ENCODE results near the gene FAM170B.

FAM170B gene

DNA sequence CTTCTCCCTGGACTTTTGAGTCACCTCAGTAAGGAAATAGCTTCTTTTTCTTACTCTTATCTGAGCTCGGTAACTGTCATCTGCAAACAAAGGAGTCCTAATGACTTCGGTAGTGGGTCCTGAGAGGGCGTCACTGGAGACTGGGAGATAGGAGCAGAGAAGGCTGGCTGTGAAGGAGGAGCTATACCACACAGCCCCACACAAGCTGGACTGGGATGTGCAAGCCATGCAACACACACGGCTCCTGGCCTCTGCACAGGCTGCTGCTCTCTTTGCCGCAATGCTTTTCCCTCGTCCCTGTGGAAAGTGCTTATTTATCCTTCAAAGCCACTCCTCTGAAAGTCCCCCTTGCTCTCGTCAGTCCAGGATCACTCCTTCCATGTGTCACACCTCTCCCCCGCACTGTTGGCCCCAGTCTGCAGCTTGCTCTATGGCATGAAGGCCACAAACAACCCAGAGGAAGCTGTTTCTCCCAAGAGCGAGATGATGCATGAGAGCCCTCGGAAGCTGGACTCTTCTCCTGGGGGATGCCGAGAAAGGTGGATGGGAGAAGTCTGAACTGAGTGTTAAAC lies 39.5 kb upstream of the FAM170B start:
- Histone ChIP-seq H3K14ac (ENCODE audit: low read length) (no peak overlapping the region), H2BK12ac (ENCODE audit: low read length) (no peak overlapping the region), H3K27ac (ENCODE audit: low read depth, low read length) (no peak overlapping the region), H3K4me1 (ENCODE audit: control insufficient read depth in 1 of 2, insufficient read depth in 2 of 2, low read length in 2 of 2) (peaks cover 3 to 6% of the 10 kb centered on the region in 2 experiments), H3K36me3 (ENCODE audit: control insufficient read depth in 1 of 2, insufficient read depth in 2 of 2, low read length in 2 of 2) (no peaks in the 10 kb centered on the region), H3K4ac (ENCODE audit: low read depth, low read length) (no peak overlapping the region), H3K23ac (ENCODE audit: low read length) (no peak overlapping the region), H3K79me2 (ENCODE audit: control insufficient read depth, insufficient read depth, low read length, poor library complexity) (no peaks in the 10 kb centered on the region), H3K4me3 (ENCODE audit: low read depth, low read length) (no peak overlapping the region), H3K4me2 (ENCODE audit: low read length) (no peak overlapping the region), H2BK120ac (ENCODE audit: insufficient read depth, low read length, poor library complexity) (no peak overlapping the region), H2BK5ac (ENCODE audit: low read depth, low read length, poor library complexity) (no peak overlapping the region), H3K27me3 (ENCODE audit: insufficient read depth, low read length) (no peaks in the 10 kb centered on the region), H2AK5ac (ENCODE audit: low read length) (no peak overlapping the region), H3K18ac (ENCODE audit: low read length) (no peak overlapping the region), H4K12ac (ENCODE audit: low read depth, low read length) (no peak overlapping the region), H2AFZ (ENCODE audit: insufficient read depth, low read length, poor library complexity) (no peak overlapping the region), H3K9me3 (ENCODE audit: insufficient read depth, low read depth, low read length) (peaks cover 1% of the 10 kb centered on the region), H3K9ac (ENCODE audit: low read length) (no peak overlapping the region), H3K79me1 (ENCODE audit: low read length) (no peaks in the 10 kb centered on the region), H4K91ac (ENCODE audit: low read depth, low read length) (no peak overlapping the region), H4K8ac (ENCODE audit: low read depth, low read length) (no peak overlapping the region)
- WGBS (ENCODE audit: extremely low coverage, insufficient coverage, insufficient read length), result no CpG with 5 or more reads among the region's 11 CpGs
- DNase-seq, result no peak

DNA sequence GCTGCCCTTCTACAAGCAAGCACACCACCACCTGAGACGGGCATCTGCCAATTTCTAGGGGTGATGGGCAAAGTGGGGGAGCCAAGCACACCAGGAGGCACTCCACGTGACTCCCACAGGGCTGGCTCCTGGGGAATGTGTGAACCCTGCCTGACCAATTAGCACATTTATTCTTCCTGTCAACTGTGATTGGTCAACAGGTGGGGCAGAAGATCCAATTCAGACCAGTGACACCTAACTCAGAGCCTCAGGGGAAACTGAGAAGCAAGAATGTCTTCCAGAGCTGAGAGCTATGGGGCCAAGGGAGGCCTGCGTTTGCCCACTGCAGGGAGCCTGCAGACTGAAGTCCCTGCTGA lies 38.9 kb upstream of the FAM170B start:
- no peak overlapping the region for H3K27ac ChIP-seq (ENCODE audit: low read depth, low read length)
- H3K79me1 ChIP-seq (ENCODE audit: low read length), result no peaks in the 10 kb centered on the region
- peaks cover 1% of the 10 kb centered on the region for H3K9me3 ChIP-seq (ENCODE audit: insufficient read depth, low read depth, low read length)
- H4K8ac ChIP-seq (ENCODE audit: low read depth, low read length), result no peak overlapping the region
- no peak overlapping the region for H2AK5ac ChIP-seq (ENCODE audit: low read length)
- no peak overlapping the region for H3K23ac ChIP-seq (ENCODE audit: low read length)
- DNase-seq, result no peak
- no peak overlapping the region for H2BK120ac ChIP-seq (ENCODE audit: insufficient read depth, low read length, poor library complexity)
- H3K9ac ChIP-seq (ENCODE audit: low read length), result no peak overlapping the region
- no peak overlapping the region for H3K18ac ChIP-seq (ENCODE audit: low read length)
- H3K4ac ChIP-seq (ENCODE audit: low read depth, low read length), result no peak overlapping the region
- H3K27me3 ChIP-seq (ENCODE audit: insufficient read depth, low read length), result no peaks in the 10 kb centered on the region
- no peak overlapping the region for H3K14ac ChIP-seq (ENCODE audit: low read length)
- H3K79me2 ChIP-seq (ENCODE audit: control insufficient read depth, insufficient read depth, low read length, poor library complexity), result no peaks in the 10 kb centered on the region
- H3K4me1 ChIP-seq (ENCODE audit: control insufficient read depth in 1 of 2, insufficient read depth in 2 of 2, low read length in 2 of 2), result peaks cover 3 to 5% of the 10 kb centered on the region in 2 experiments
- no peak overlapping the region for H2AFZ ChIP-seq (ENCODE audit: insufficient read depth, low read length, poor library complexity)
- no peak overlapping the region for H4K12ac ChIP-seq (ENCODE audit: low read depth, low read length)
- no peak overlapping the region for H2BK12ac ChIP-seq (ENCODE audit: low read length)
- no peaks in the 10 kb centered on the region for H3K36me3 ChIP-seq (ENCODE audit: control insufficient read depth in 1 of 2, insufficient read depth in 2 of 2, low read length in 2 of 2)
- no peak overlapping the region for H2BK5ac ChIP-seq (ENCODE audit: low read depth, low read length, poor library complexity)
- no peak overlapping the region for H3K4me3 ChIP-seq (ENCODE audit: low read depth, low read length)
- no CpG with 5 or more reads among the region's 3 CpGs for WGBS (ENCODE audit: extremely low coverage, insufficient coverage, insufficient read length)
- no peak overlapping the region for H3K4me2 ChIP-seq (ENCODE audit: low read length)
- H4K91ac ChIP-seq (ENCODE audit: low read depth, low read length), result no peak overlapping the region

DNA sequence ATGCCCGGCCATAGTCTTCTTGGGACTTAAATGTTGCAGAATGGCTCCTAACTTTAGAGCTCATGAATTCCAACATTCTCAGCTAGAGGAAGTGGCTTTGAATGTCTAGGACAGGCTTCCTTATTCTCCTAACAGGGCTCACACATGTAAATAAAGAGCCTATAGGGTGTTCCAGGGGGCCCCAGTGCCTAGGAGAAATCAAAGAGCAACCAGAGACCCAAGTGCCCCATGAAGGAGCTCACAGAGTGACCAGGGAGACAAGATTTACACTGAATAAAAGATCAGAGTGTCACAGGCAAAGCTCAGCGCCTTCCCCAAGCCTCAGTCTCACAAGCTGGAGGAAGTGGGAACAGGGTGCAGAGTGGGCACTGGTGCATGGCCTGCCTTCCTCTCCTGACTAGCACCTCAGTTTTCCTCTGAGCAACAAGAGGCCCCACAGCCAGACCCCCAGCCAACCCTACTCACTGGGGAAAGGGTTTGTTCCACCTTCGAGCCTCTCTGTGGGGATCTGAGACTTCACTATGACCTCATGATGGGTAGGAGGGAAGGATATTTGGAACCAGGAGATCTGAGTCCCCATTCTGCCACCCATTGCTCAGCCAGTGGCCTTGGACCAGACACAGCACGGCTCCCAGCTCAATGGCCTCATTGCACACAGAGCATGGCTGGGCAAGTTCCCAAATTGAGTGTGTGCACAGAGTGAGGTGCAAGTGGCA lies 38.4 kb upstream of the FAM170B start:
- H3K79me1 ChIP-seq (ENCODE audit: low read length), result no peaks in the 10 kb centered on the region
- H3K9ac ChIP-seq (ENCODE audit: low read length), result no peak overlapping the region
- H3K4me2 ChIP-seq (ENCODE audit: low read length), result no peak overlapping the region
- peaks cover 1% of the 10 kb centered on the region for H3K9me3 ChIP-seq (ENCODE audit: insufficient read depth, low read depth, low read length)
- no peak overlapping the region for H4K12ac ChIP-seq (ENCODE audit: low read depth, low read length)
- H3K79me2 ChIP-seq (ENCODE audit: control insufficient read depth, insufficient read depth, low read length, poor library complexity), result no peaks in the 10 kb centered on the region
- no peak overlapping the region for H3K4me3 ChIP-seq (ENCODE audit: low read depth, low read length)
- no peak overlapping the region for H3K18ac ChIP-seq (ENCODE audit: low read length)
- no peaks in the 10 kb centered on the region for H3K27me3 ChIP-seq (ENCODE audit: insufficient read depth, low read length)
- DNase-seq, result no peak
- no peak overlapping the region for H2AFZ ChIP-seq (ENCODE audit: insufficient read depth, low read length, poor library complexity)
- no peak overlapping the region for H4K91ac ChIP-seq (ENCODE audit: low read depth, low read length)
- no peak overlapping the region for H2BK12ac ChIP-seq (ENCODE audit: low read length)
- no peak overlapping the region for H2BK5ac ChIP-seq (ENCODE audit: low read depth, low read length, poor library complexity)
- H2BK120ac ChIP-seq (ENCODE audit: insufficient read depth, low read length, poor library complexity), result no peak overlapping the region
- no peak overlapping the region for H3K14ac ChIP-seq (ENCODE audit: low read length)
- no peak overlapping the region for H4K8ac ChIP-seq (ENCODE audit: low read depth, low read length)
- H2AK5ac ChIP-seq (ENCODE audit: low read length), result no peak overlapping the region
- no peak overlapping the region for H3K23ac ChIP-seq (ENCODE audit: low read length)
- H3K4me1 ChIP-seq (ENCODE audit: control insufficient read depth in 1 of 2, insufficient read depth in 2 of 2, low read length in 2 of 2), result peaks cover 0 to 3% of the 10 kb centered on the region in 2 experiments
- no peak overlapping the region for H3K27ac ChIP-seq (ENCODE audit: low read depth, low read length)
- no peak overlapping the region for H3K4ac ChIP-seq (ENCODE audit: low read depth, low read length)
- H3K36me3 ChIP-seq (ENCODE audit: control insufficient read depth in 1 of 2, insufficient read depth in 2 of 2, low read length in 2 of 2), result no peaks in the 10 kb centered on the region
- no CpG with 5 or more reads among the region's 4 CpGs for WGBS (ENCODE audit: extremely low coverage, insufficient coverage, insufficient read length)

- Histone ChIP-seq H2BK120ac (ENCODE audit: insufficient read depth, low read length, poor library complexity) (no peak overlapping the region), H3K79me2 (ENCODE audit: control insufficient read depth, insufficient read depth, low read length, poor library complexity) (no peaks in the 10 kb centered on the region), H3K23ac (ENCODE audit: low read length) (no peak overlapping the region), H3K14ac (ENCODE audit: low read length) (no peak overlapping the region), H3K9ac (ENCODE audit: low read length) (no peak overlapping the region), H3K4ac (ENCODE audit: low read depth, low read length) (no peak overlapping the region), H4K8ac (ENCODE audit: low read depth, low read length) (no peak overlapping the region), H3K4me3 (ENCODE audit: low read depth, low read length) (no peak overlapping the region), H3K79me1 (ENCODE audit: low read length) (no peaks in the 10 kb centered on the region), H3K27me3 (ENCODE audit: insufficient read depth, low read length) (no peaks in the 10 kb centered on the region), H3K4me2 (ENCODE audit: low read length) (no peak overlapping the region), H4K91ac (ENCODE audit: low read depth, low read length) (no peak overlapping the region), H2BK12ac (ENCODE audit: low read length) (no peak overlapping the region), H3K27ac (ENCODE audit: low read depth, low read length) (no peak overlapping the region), H2AK5ac (ENCODE audit: low read length) (no peak overlapping the region), H2AFZ (ENCODE audit: insufficient read depth, low read length, poor library complexity) (no peak overlapping the region), H3K36me3 (ENCODE audit: control insufficient read depth in 1 of 2, insufficient read depth in 2 of 2, low read length in 2 of 2) (no peaks in the 10 kb centered on the region), H2BK5ac (ENCODE audit: low read depth, low read length, poor library complexity) (no peak overlapping the region), H3K9me3 (ENCODE audit: insufficient read depth, low read depth, low read length) (peaks cover 1% of the 10 kb centered on the region), H4K12ac (ENCODE audit: low read depth, low read length) (no peak overlapping the region), H3K4me1 (ENCODE audit: control insufficient read depth in 1 of 2, insufficient read depth in 2 of 2, low read length in 2 of 2) (peaks cover 0 to 3% of the 10 kb centered on the region in 2 experiments), H3K18ac (ENCODE audit: low read length) (no peak overlapping the region)
- DNase-seq, result no peak
- no CpG with 5 or more reads among the region's 7 CpGs for whole genome bisulfite sequencing (ENCODE audit: extremely low coverage, insufficient coverage, insufficient read length)
These were observed 37.7 kb upstream of the FAM170B start for GRCh38 chr10:49171326-49172060.
